Measurements from ENCODE around the gene ERCC6L2. TPM values are rescaled to one million over a fixed set of nuclear protein-coding genes. Genes with fewer than 3 reads are reported as not detected.

Gene ERCC6L2
- total RNA-seq, 1 experiment from 2014 or later = 39.2 TPM

- ChIA-PET CTCF (no interaction called here), RAD21 (ENCODE audit: low non-redundant PET in 1 of 2, low total read pairs in 2 of 2, uncharacterized antibody in 2 of 2, unreplicated experiment in 2 of 2) (no interaction called here), POLR2A (no interaction called here)
- no peak overlapping the region for H3K4me2 ChIP-seq (ENCODE audit: low read length)
- ATAC-seq (no peak), DNase-seq (ENCODE audit: low read depth, low spot score) (no peak)
- H3K36me3 ChIP-seq (ENCODE audit: control insufficient read depth in 1 of 2, insufficient read depth in 2 of 2, low read length in 2 of 2) = peaks cover 10 to 13% of the 10 kb centered on the region in 2 experiments
- H3K27ac ChIP-seq (ENCODE audit: low read depth, low read length) = no peak overlapping the region
- H4K20me1 ChIP-seq (ENCODE audit: insufficient read depth) = no peaks in the 10 kb centered on the region; the same call in 1 of the 2 replicates
- no peak overlapping the region for H2AFZ ChIP-seq (ENCODE audit: low read depth, low read length, poor library complexity, severe bottlenecking)
- intact Hi-C loops (cut with micrococcal nuclease) = no loop called here
- BruUV-seq (replicated peaks) = no TSS peak
- H3K4me1 ChIP-seq (ENCODE audit: control insufficient read depth in 1 of 2, insufficient read depth in 2 of 2, low read length in 2 of 2) = no peaks in the 10 kb centered on the region
- H3K9me3 ChIP-seq (ENCODE audit: control insufficient read depth in 1 of 2, insufficient read depth in 1 of 2, low read depth in 1 of 2, low read length in 2 of 2) = no peaks in the 10 kb centered on the region
- no peaks in the 10 kb centered on the region for H3K79me2 ChIP-seq (ENCODE audit: insufficient read depth, low read length)
- no peaks in the 10 kb centered on the region for H3K27me3 ChIP-seq (ENCODE audit: insufficient read depth, low read length)
- H3K4me3 ChIP-seq (replicated peaks in 1 of 2; ENCODE audit: low read depth in 1 of 2, low read length in 2 of 2) = no peak overlapping the region
- H3K9me2 ChIP-seq (ENCODE audit: insufficient read depth) = no peaks in the 10 kb centered on the region
- H3K9ac ChIP-seq (ENCODE audit: low read length) = no peak overlapping the region
- TF ChIP-seq ELF1 (IDR thresholded peaks at IDR 0.05; ENCODE audit: borderline replicate concordance, low read depth) = no peak
- no peak for TF ChIP-seq ZBTB33 (IDR thresholded peaks at IDR 0.05; ENCODE audit: extremely low read depth, insufficient replicate concordance, low read length)
- TF ChIP-seq RAD21 (IDR thresholded peaks at IDR 0.05; ENCODE audit: low read depth) = no peak
- TF ChIP-seq SRF (IDR thresholded peaks at IDR 0.05; ENCODE audit: low read depth) = no peak
- no peak for TF ChIP-seq SIN3A (IDR thresholded peaks at IDR 0.05; ENCODE audit: low read depth)
- no peak for TF ChIP-seq MAX (IDR thresholded peaks at IDR 0.05)
Observed at GRCh38 chr9:95930277-95930676, 54.8 kb downstream of the ERCC6L2 start.

- Histone ChIP-seq H3K9ac (ENCODE audit: low read length) (no peak overlapping the region), H3K4me1 (ENCODE audit: control insufficient read depth in 1 of 2, insufficient read depth in 2 of 2, low read length in 2 of 2) (no peaks in the 10 kb centered on the region), H3K9me2 (ENCODE audit: insufficient read depth) (no peaks in the 10 kb centered on the region), H3K27ac (ENCODE audit: low read depth, low read length) (no peak overlapping the region), H3K4me2 (ENCODE audit: low read length) (no peak overlapping the region), H4K20me1 (ENCODE audit: insufficient read depth) (no peaks in the 10 kb centered on the region), H2AFZ (ENCODE audit: low read depth, low read length, poor library complexity, severe bottlenecking) (no peak overlapping the region), H3K79me2 (ENCODE audit: insufficient read depth, low read length) (no peaks in the 10 kb centered on the region), H3K27me3 (ENCODE audit: insufficient read depth, low read length) (no peaks in the 10 kb centered on the region), H3K9me3 (ENCODE audit: control insufficient read depth in 1 of 2, insufficient read depth in 1 of 2, low read depth in 1 of 2, low read length in 2 of 2) (no peaks in the 10 kb centered on the region), H3K36me3 (ENCODE audit: control insufficient read depth in 1 of 2, insufficient read depth in 2 of 2, low read length in 2 of 2) (no peaks in the 10 kb centered on the region; a peak in 2 of 4 replicates), H3K4me3 (replicated peaks in 1 of 2; ENCODE audit: low read depth in 1 of 2, low read length in 2 of 2) (no peak overlapping the region)
- intact Hi-C loops (cut with micrococcal nuclease) = no loop called here
- ChIA-PET CTCF (interaction anchor here (1.1 kb wide), 1 partner anchor 9 kb away, joined by 3 read pairs; no protein-coding TSS in a partner anchor), POLR2A (no interaction called here), RAD21 (ENCODE audit: low non-redundant PET in 1 of 2, low total read pairs in 2 of 2, uncharacterized antibody in 2 of 2, unreplicated experiment in 2 of 2) (no interaction called here)
- no TSS peak for BruUV-seq (replicated peaks)
- DNase-seq (ENCODE audit: low read depth, low spot score) (no peak), ATAC-seq (no peak)
- TF ChIP-seq MAX (IDR thresholded peaks at IDR 0.05) (no peak), ZBTB33 (IDR thresholded peaks at IDR 0.05; ENCODE audit: extremely low read depth, insufficient replicate concordance, low read length) (no peak), REST (IDR thresholded peaks at IDR 0.05; ENCODE audit: low read depth) (no peak), EGR1 (IDR thresholded peaks at IDR 0.05; ENCODE audit: low read depth) (no peak), YY1 (IDR thresholded peaks at IDR 0.05; ENCODE audit: extremely low read depth, insufficient replicate concordance, low read depth, low read length) (no peak)
Observed at GRCh38 chr9:95935861-95936578, 60.5 kb downstream of the ERCC6L2 start.
